GM23338 (cell line): ENCODE results near the gene FAM168A.

Experiments used
- CREB1 ChIP-seq: fragments of 250-450 bp; sonication (Bioruptor Pico); IDR thresholded peaks from 2 replicates; pipeline ENCODE4 v1.5.0; 2020; ENCODE audit warnings: low read depth, mild to moderate bottlenecking, moderate library complexity
- EZH2 ChIP-seq: fragments of 200-600 bp; sonication (generic); IDR thresholded peaks from one replicate; pipeline ENCODE4 v1.8.0; 2017; ENCODE audit warnings: antibody characterized with exemption, mild to moderate bottlenecking, low read depth; ENCODE audit not compliant: unreplicated experiment
- EZH2phosphoT487 ChIP-seq: fragments of 200-600 bp; sonication (generic); IDR thresholded peaks from one replicate; pipeline ENCODE4 v1.8.1; 2018; ENCODE audit warnings: antibody characterized with exemption; ENCODE audit not compliant: unreplicated experiment
- JUNB ChIP-seq: IDR thresholded peaks from one replicate; pipeline ENCODE4 v1.6.1; 2016; ENCODE audit warnings: antibody characterized with exemption; ENCODE audit not compliant: unreplicated experiment
- POLR2AphosphoS5 ChIP-seq: IDR thresholded peaks from 2 replicates; pipeline ENCODE4 v1.6.1; 2016; ENCODE audit warnings: antibody characterized with exemption, low read depth
- REST ChIP-seq: IDR thresholded peaks from one replicate; pipeline ENCODE4 v1.6.1; 2018; ENCODE audit warnings: antibody characterized with exemption; ENCODE audit not compliant: unreplicated experiment
- ZNF114 ChIP-seq: fragments of 250-450 bp; sonication (Bioruptor Pico); IDR thresholded peaks from 2 replicates; pipeline ENCODE4 v1.5.0; 2020; ENCODE audit warnings: mild to moderate bottlenecking, moderate library complexity
- TF ChIP-seq, protein P1 (sequence below), 2 experiments: fragments of 200-600 bp in 1 of 2; sonication (generic) in 1 of 2; conservative IDR thresholded peaks; 2 replicates each; pipeline versions ENCODE4 v1.5.1 to v1.6.1; 2016 to 2017; ENCODE audit warnings: antibody characterized with exemption in 2 of 2, low read depth in 2 of 2, mild to moderate bottlenecking in 2 of 2, moderate library complexity in 1 of 2
- TF ChIP-seq, protein P2 (sequence below): IDR thresholded peaks from 2 replicates; pipeline ENCODE4 v1.6.1; 2016; ENCODE audit warnings: antibody characterized with exemption
- TF ChIP-seq, protein P3 (sequence below): fragments of 250-450 bp; sonication (Bioruptor Pico); IDR thresholded peaks from 2 replicates; pipeline ENCODE4 v1.5.0; 2020; ENCODE audit warnings: mild to moderate bottlenecking, moderate library complexity

DNA sequence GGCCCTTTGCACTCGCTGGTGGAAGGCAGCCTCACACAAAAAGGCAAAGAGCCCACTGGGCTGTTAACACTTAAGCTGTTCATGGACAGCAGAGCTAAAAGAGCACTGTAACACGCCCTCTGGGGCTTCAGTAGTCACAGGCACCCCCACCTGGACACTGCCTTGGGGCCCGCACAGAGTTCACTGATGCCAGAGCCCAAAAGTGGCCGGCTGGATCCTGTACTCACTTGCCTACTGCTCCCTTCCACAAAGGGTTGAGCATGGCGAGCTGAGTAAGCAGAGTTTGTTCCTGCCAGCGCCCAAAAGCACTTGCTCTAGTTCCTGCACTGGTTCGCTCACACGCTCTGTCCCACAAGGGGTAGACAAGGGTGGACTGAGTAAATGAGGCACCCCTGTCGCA lies 142.9 kb downstream of the FAM168A start:
- TF ChIP-seq EZH2phosphoT487 (no peak), REST (no peak), EZH2 (no peak), POLR2AphosphoS5 (no peak), JUNB (no peak), ZNF114 (CRISPR knock-in tag) (no peak), CREB1 (no peak)
- TF ChIP-seq, protein P1, sequence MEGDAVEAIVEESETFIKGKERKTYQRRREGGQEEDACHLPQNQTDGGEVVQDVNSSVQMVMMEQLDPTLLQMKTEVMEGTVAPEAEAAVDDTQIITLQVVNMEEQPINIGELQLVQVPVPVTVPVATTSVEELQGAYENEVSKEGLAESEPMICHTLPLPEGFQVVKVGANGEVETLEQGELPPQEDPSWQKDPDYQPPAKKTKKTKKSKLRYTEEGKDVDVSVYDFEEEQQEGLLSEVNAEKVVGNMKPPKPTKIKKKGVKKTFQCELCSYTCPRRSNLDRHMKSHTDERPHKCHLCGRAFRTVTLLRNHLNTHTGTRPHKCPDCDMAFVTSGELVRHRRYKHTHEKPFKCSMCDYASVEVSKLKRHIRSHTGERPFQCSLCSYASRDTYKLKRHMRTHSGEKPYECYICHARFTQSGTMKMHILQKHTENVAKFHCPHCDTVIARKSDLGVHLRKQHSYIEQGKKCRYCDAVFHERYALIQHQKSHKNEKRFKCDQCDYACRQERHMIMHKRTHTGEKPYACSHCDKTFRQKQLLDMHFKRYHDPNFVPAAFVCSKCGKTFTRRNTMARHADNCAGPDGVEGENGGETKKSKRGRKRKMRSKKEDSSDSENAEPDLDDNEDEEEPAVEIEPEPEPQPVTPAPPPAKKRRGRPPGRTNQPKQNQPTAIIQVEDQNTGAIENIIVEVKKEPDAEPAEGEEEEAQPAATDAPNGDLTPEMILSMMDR (conservative IDR thresholded peaks at IDR 0.05; ENCODE audit: low read depth in 2 of 2) = no peak
- TF ChIP-seq, protein P2, sequence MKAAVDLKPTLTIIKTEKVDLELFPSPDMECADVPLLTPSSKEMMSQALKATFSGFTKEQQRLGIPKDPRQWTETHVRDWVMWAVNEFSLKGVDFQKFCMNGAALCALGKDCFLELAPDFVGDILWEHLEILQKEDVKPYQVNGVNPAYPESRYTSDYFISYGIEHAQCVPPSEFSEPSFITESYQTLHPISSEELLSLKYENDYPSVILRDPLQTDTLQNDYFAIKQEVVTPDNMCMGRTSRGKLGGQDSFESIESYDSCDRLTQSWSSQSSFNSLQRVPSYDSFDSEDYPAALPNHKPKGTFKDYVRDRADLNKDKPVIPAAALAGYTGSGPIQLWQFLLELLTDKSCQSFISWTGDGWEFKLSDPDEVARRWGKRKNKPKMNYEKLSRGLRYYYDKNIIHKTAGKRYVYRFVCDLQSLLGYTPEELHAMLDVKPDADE = no peak
- TF ChIP-seq, protein P3, sequence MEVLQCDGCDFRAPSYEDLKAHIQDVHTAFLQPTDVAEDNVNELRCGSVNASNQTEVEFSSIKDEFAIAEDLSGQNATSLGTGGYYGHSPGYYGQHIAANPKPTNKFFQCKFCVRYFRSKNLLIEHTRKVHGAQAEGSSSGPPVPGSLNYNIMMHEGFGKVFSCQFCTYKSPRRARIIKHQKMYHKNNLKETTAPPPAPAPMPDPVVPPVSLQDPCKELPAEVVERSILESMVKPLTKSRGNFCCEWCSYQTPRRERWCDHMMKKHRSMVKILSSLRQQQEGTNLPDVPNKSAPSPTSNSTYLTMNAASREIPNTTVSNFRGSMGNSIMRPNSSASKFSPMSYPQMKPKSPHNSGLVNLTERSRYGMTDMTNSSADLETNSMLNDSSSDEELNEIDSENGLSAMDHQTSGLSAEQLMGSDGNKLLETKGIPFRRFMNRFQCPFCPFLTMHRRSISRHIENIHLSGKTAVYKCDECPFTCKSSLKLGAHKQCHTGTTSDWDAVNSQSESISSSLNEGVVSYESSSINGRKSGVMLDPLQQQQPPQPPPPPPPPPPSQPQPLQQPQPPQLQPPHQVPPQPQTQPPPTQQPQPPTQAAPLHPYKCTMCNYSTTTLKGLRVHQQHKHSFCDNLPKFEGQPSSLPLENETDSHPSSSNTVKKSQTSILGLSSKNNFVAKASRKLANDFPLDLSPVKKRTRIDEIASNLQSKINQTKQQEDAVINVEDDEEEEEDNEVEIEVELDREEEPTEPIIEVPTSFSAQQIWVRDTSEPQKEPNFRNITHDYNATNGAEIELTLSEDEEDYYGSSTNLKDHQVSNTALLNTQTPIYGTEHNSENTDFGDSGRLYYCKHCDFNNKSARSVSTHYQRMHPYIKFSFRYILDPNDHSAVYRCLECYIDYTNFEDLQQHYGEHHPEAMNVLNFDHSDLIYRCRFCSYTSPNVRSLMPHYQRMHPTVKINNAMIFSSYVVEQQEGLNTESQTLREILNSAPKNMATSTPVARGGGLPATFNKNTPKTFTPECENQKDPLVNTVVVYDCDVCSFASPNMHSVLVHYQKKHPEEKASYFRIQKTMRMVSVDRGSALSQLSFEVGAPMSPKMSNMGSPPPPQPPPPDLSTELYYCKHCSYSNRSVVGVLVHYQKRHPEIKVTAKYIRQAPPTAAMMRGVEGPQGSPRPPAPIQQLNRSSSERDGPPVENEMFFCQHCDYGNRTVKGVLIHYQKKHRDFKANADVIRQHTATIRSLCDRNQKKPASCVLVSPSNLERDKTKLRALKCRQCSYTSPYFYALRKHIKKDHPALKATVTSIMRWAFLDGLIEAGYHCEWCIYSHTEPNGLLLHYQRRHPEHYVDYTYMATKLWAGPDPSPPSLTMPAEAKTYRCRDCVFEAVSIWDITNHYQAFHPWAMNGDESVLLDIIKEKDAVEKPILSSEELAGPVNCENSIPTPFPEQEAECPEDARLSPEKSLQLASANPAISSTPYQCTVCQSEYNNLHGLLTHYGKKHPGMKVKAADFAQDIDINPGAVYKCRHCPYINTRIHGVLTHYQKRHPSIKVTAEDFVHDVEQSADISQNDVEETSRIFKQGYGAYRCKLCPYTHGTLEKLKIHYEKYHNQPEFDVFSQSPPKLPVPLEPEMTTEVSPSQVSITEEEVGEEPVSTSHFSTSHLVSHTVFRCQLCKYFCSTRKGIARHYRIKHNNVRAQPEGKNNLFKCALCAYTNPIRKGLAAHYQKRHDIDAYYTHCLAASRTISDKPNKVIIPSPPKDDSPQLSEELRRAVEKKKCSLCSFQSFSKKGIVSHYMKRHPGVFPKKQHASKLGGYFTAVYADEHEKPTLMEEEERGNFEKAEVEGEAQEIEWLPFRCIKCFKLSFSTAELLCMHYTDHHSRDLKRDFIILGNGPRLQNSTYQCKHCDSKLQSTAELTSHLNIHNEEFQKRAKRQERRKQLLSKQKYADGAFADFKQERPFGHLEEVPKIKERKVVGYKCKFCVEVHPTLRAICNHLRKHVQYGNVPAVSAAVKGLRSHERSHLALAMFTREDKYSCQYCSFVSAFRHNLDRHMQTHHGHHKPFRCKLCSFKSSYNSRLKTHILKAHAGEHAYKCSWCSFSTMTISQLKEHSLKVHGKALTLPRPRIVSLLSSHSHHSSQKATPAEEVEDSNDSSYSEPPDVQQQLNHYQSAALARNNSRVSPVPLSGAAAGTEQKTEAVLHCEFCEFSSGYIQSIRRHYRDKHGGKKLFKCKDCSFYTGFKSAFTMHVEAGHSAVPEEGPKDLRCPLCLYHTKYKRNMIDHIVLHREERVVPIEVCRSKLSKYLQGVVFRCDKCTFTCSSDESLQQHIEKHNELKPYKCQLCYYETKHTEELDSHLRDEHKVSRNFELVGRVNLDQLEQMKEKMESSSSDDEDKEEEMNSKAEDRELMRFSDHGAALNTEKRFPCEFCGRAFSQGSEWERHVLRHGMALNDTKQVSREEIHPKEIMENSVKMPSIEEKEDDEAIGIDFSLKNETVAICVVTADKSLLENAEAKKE = no peak
